Ectodermal cell (in vitro differentiated cells): ENCODE results near the gene EPB41L2. TPM values are rescaled to one million over a fixed set of nuclear protein-coding genes. Genes with fewer than 3 reads are reported as not detected.
"Not testable (repeated sequence)": the region's sequence is repeated elsewhere in the genome, so short reads cannot be mapped to it uniquely, and the experiment has no call there.

Experiments used
- H3K27ac ChIP-seq: 2 replicates; pipeline ENCODE4 v1.7.0; 2013; ENCODE audit warnings: mild to moderate bottlenecking, low read depth, low read length; ENCODE audit not compliant: insufficient read depth, poor library complexity, severe bottlenecking
- H3K27me3 ChIP-seq: 2 replicates; pipeline ENCODE4 v1.7.0; 2013; ENCODE audit warnings: mild to moderate bottlenecking, low read length; ENCODE audit not compliant: insufficient read depth, control insufficient read depth, poor library complexity, severe bottlenecking
- H3K36me3 ChIP-seq: one replicate; pipeline ENCODE4 v1.7.0; 2013; ENCODE audit warnings: low read length; ENCODE audit not compliant: control insufficient read depth, insufficient read depth
- H3K4me1 ChIP-seq: one replicate; pipeline ENCODE4 v1.7.0; 2013; ENCODE audit warnings: low read length; ENCODE audit not compliant: control insufficient read depth, insufficient read depth
- H3K4me3 ChIP-seq: 2 replicates; pipeline ENCODE4 v1.7.0; 2013; ENCODE audit warnings: low read depth, low read length, control low read depth; ENCODE audit not compliant: insufficient read depth
- H3K9me3 ChIP-seq: 2 replicates; pipeline ENCODE4 v1.7.0; 2013; ENCODE audit warnings: mild to moderate bottlenecking, low read length, moderate library complexity; ENCODE audit not compliant: control insufficient read depth
- WGBS, 2 experiments: methylation state at CpG; one replicate each; pipeline ENCODE4 v1.1.7; 2013; ENCODE audit warnings: missing lambda C conversion rate in 2 of 2; 5-methylcytosine and 5-hydroxymethylcytosine counted together
- polyA plus RNA-seq, 4 experiments: library from polyadenylated mRNA; stranded (reverse); fragments of 50-300 nt; gene quantifications; one replicate each; pipeline ENCODE4 v1.2.3, GENCODE V29; 2013

Gene EPB41L2
- polyA plus RNA-seq (2013, experiment 1 of 4), result 74.7 TPM
- polyA plus RNA-seq (2013, experiment 2 of 4), result 70.6 TPM
- polyA plus RNA-seq (2013, experiment 3 of 4), result 62.0 TPM
- 67.4 TPM for polyA plus RNA-seq (2013, experiment 4 of 4)

GRCh38 chr6:131063028-131063763 is at the start of gene EPB41L2:
Gene EPB41L2 (minus strand): TSS chr6:131063245. CDS start chr6:130956485, 106,760 bp downstream.
- Histone ChIP-seq H3K27me3 (no peaks in the 10 kb centered on the region), H3K4me3 (peak within 1 kb of the TSS; percentile 85), H3K4me1 (peaks cover 7% of the 10 kb centered on the region), H3K27ac (peak within 1 kb of the TSS; percentile 47), H3K36me3 (no peaks in the 10 kb centered on the region), H3K9me3 (no peaks in the 10 kb centered on the region)
- 0% methylated on average over 61 of the region's 61 CpGs for WGBS, 2 experiments

GRCh38 chr6:131112249-131112648 is 49.2 kb upstream of the EPB41L2 start:
- WGBS, 2 experiments, result 88 to 93% methylated on average over 1 of the region's 1 CpG
- H3K9me3 ChIP-seq, result no peaks in the 10 kb centered on the region
- no peak overlapping the region for H3K4me3 ChIP-seq
- no peak overlapping the region for H3K27ac ChIP-seq
- H3K27me3 ChIP-seq, result no peaks in the 10 kb centered on the region
- H3K36me3 ChIP-seq, result no peaks in the 10 kb centered on the region
- H3K4me1 ChIP-seq, result no peaks in the 10 kb centered on the region

GRCh38 chr6:131107151-131107550 is 44.1 kb upstream of the EPB41L2 start:
- 96 to 100% methylated on average over 1 of the region's 1 CpG for WGBS, 2 experiments
- Histone ChIP-seq H3K4me1 (no peaks in the 10 kb centered on the region), H3K27me3 (no peaks in the 10 kb centered on the region), H3K9me3 (no peaks in the 10 kb centered on the region), H3K36me3 (no peaks in the 10 kb centered on the region), H3K4me3 (no peak overlapping the region), H3K27ac (no peak overlapping the region)

GRCh38 chr6:131103901-131104300 is 40.9 kb upstream of the EPB41L2 start:
- Histone ChIP-seq H3K27me3 (no peaks in the 10 kb centered on the region), H3K36me3 (no peaks in the 10 kb centered on the region), H3K4me3 (no peak overlapping the region), H3K9me3 (no peaks in the 10 kb centered on the region), H3K27ac (no peak overlapping the region), H3K4me1 (no peaks in the 10 kb centered on the region)
- 100% methylated on average over 1 of the region's 1 CpG; no CpG with 5 or more reads in 1 of the 2 experiments for WGBS, 2 experiments

- H3K36me3 ChIP-seq, result no peaks in the 10 kb centered on the region
- 88 to 92% methylated on average over 3 of the region's 4 CpGs for WGBS, 2 experiments
- no peaks in the 10 kb centered on the region for H3K27me3 ChIP-seq
- H3K27ac ChIP-seq, result no peak overlapping the region
- no peaks in the 10 kb centered on the region for H3K9me3 ChIP-seq
- no peak overlapping the region for H3K4me3 ChIP-seq
- no peaks in the 10 kb centered on the region for H3K4me1 ChIP-seq
These were observed 40.3 kb upstream of the EPB41L2 start for GRCh38 chr6:131103296-131103695.

- Histone ChIP-seq H3K27ac (no peak overlapping the region), H3K4me1 (no peaks in the 10 kb centered on the region), H3K36me3 (no peaks in the 10 kb centered on the region), H3K4me3 (no peak overlapping the region), H3K27me3 (no peaks in the 10 kb centered on the region), H3K9me3 (no peaks in the 10 kb centered on the region)
- WGBS, 2 experiments, result 88 to 94% methylated on average over 4 of the region's 5 CpGs
These were observed 39.1 kb upstream of the EPB41L2 start for GRCh38 chr6:131101911-131102680.

GRCh38 chr6:131096786-131097185 is 33.7 kb upstream of the EPB41L2 start:
- H3K36me3 ChIP-seq, result no peaks in the 10 kb centered on the region
- no peak overlapping the region for H3K4me3 ChIP-seq
- no peak overlapping the region for H3K27ac ChIP-seq
- no peaks in the 10 kb centered on the region for H3K27me3 ChIP-seq
- 78 to 90% methylated on average over 1 to 2 of the region's 3 CpGs for WGBS, 2 experiments
- H3K9me3 ChIP-seq, result no peaks in the 10 kb centered on the region
- no peaks in the 10 kb centered on the region for H3K4me1 ChIP-seq

GRCh38 chr6:131093334-131093733 is 30.3 kb upstream of the EPB41L2 start:
- no peaks in the 10 kb centered on the region for H3K9me3 ChIP-seq

GRCh38 chr6:131091944-131092343 is 28.9 kb upstream of the EPB41L2 start:
- not testable (repeated sequence) for H3K27me3 ChIP-seq, H3K4me3 ChIP-seq, H3K27ac ChIP-seq, H3K36me3 ChIP-seq, H3K4me1 ChIP-seq, H3K9me3 ChIP-seq
- WGBS, 2 experiments, result 92 to 99% methylated on average over 4 to 5 of the region's 7 CpGs

More at GRCh38 chr6:131093334-131093733, 30.3 kb upstream of the EPB41L2 start:
- no peak overlapping the region for H3K4me3 ChIP-seq
- no peak overlapping the region for H3K27ac ChIP-seq
- 89 to 94% methylated on average over 1 of the region's 1 CpG for WGBS, 2 experiments
- no peaks in the 10 kb centered on the region for H3K27me3 ChIP-seq
- no peaks in the 10 kb centered on the region for H3K36me3 ChIP-seq
- H3K4me1 ChIP-seq, result no peaks in the 10 kb centered on the region

GRCh38 chr6:131090339-131090738 is 27.3 kb upstream of the EPB41L2 start:
- WGBS, 2 experiments, result 94 to 96% methylated on average over 3 of the region's 3 CpGs
- H3K9me3 ChIP-seq, H3K4me3 ChIP-seq, H3K4me1 ChIP-seq, H3K36me3 ChIP-seq, H3K27ac ChIP-seq, H3K27me3 ChIP-seq: not testable (repeated sequence)
